GM12878 (cell line): Measurements from ENCODE around the gene BCAS4. TPM values are rescaled to one million over a fixed set of nuclear protein-coding genes. Genes with fewer than 3 reads are reported as not detected.

Experiments used
- ATAC-seq: fragments of 200-7000 bp; cut with Tn5 transposase; 3 replicates; pipeline ENCODE4 v1.9.1; 2020; ENCODE audit warnings: mild to moderate bottlenecking, moderate library complexity
- BruUV-seq: library from RNA; stranded (reverse); fragments of 400-500 nt; replicated peaks from 2 replicates; lab custom pipeline; 2021; lab: Mats Ljungman, UMichigan
- CTCF ChIA-PET: fragments of 300-600 bp; sonication (Branson Sonifier 250); formaldehyde crosslinking; extraction: SDS; loops from one replicate; lab custom pipeline; 2021; ENCODE audit warnings: inconsistent platforms; lab: Yijun Ruan, JAX
- POLR2A ChIA-PET: fragments of 350-600 bp; formaldehyde crosslinking; extraction: SDS; loops from one replicate; lab custom pipeline; 2021; ENCODE audit warnings: inconsistent platforms; lab: Charles Lee
- RAD21 ChIA-PET: fragments of 300-600 bp; sonication (Branson Sonifier 250); formaldehyde crosslinking; loops from one replicate; lab custom pipeline; 2023; ENCODE audit warnings: antibody characterized with exemption; ENCODE audit not compliant: unreplicated experiment; lab: Charles Lee
- SMC1A ChIA-PET: fragments of 300-600 bp; sonication (Branson Sonifier 250); formaldehyde crosslinking; loops from one replicate; lab custom pipeline; 2023; ENCODE audit not compliant: unreplicated experiment, uncharacterized antibody; lab: Charles Lee
- DNase-seq: peaks from one replicate; pipeline ENCODE4 v3.0.0-alpha.2; 2011; ENCODE audit warnings: low read depth, low spot score
- FAIRE-seq: peaks from 3 replicates; lab custom pipeline; 2011; peaks lifted over from hg19 to GRCh38; lab: Jason Lieb, UNC
- H2AFZ ChIP-seq: 2 replicates; pipeline ENCODE4 v1.6.0; 2011; ENCODE audit warnings: low read depth, low read length, control low read depth; ENCODE audit not compliant: control insufficient read depth
- H3K27ac ChIP-seq: 2 replicates; pipeline ENCODE4 v1.5.1; 2011; ENCODE audit warnings: control low read depth; ENCODE audit not compliant: control insufficient read depth, insufficient read depth
- H3K27me3 ChIP-seq, 2 experiments: replicated peaks in 1 of 2; 2 replicates each; pipeline versions ENCODE4 v1.6.0 to v1.6.1; 2011; ENCODE audit warnings: low read length in 1 of 2; ENCODE audit not compliant: control insufficient read depth in 2 of 2, insufficient read depth in 2 of 2
- H3K36me3 ChIP-seq, 2 experiments: 2 replicates each; pipeline ENCODE4 v1.5.1; 2011; ENCODE audit warnings: low read length in 1 of 2; ENCODE audit not compliant: control insufficient read depth in 2 of 2, insufficient read depth in 2 of 2
- H3K4me1 ChIP-seq: 2 replicates; pipeline ENCODE4 v1.6.1; 2011; ENCODE audit warnings: mild to moderate bottlenecking, low read length, moderate library complexity, mixed read lengths; ENCODE audit not compliant: control insufficient read depth, insufficient read depth
- H3K4me2 ChIP-seq: 2 replicates; pipeline ENCODE4 v1.6.0; 2011; ENCODE audit warnings: control low read depth; ENCODE audit not compliant: control insufficient read depth, insufficient read depth
- H3K4me3 ChIP-seq: fragments of 200-600 bp; sonication (generic); 2 replicates; pipeline ENCODE4 v1.5.1; 2016
- H3K79me2 ChIP-seq: 2 replicates; pipeline ENCODE4 v1.6.0; 2011; ENCODE audit warnings: low read length; ENCODE audit not compliant: control insufficient read depth, insufficient read depth
- H3K9ac ChIP-seq: 2 replicates; pipeline ENCODE4 v1.8.0; 2011; ENCODE audit warnings: low read length, control low read depth, mixed read lengths; ENCODE audit not compliant: control insufficient read depth, insufficient read depth
- H3K9me3 ChIP-seq: replicated peaks from 3 replicates; pipeline ENCODE4 v1.5.1; 2011; ENCODE audit warnings: mild to moderate bottlenecking, low read length; ENCODE audit not compliant: control insufficient read depth, insufficient read depth
- H4K20me1 ChIP-seq: 2 replicates; pipeline ENCODE4 v1.6.0; 2011; ENCODE audit not compliant: control insufficient read depth, insufficient read depth
- ATF7 ChIP-seq: fragments of 450-650 bp; IDR thresholded peaks from 2 replicates; pipeline ENCODE4 v1.6.1; 2016; ENCODE audit warnings: low read depth, mild to moderate bottlenecking
- BHLHE40 ChIP-seq, 2 experiments: fragments of 450-650 bp in 1 of 2; IDR thresholded peaks; 2 replicates each; pipeline ENCODE4 v1.6.1; 2011 to 2017; ENCODE audit warnings: low read depth in 2 of 2, borderline replicate concordance in 1 of 2, improper control_type of control experiment in 1 of 2, low read length in 1 of 2, mild to moderate bottlenecking in 1 of 2
- CHD1 ChIP-seq: IDR thresholded peaks from 2 replicates; pipeline ENCODE4 v1.6.1; 2012; ENCODE audit warnings: low read depth, low read length, improper control_type of control experiment
- CREB1 ChIP-seq: IDR thresholded peaks from 2 replicates; pipeline ENCODE4 v1.6.1; 2012; ENCODE audit warnings: low read depth, mild to moderate bottlenecking, inconsistent platforms
- ETV6 ChIP-seq, 2 experiments: fragments of 450-650 bp in 1 of 2; IDR thresholded peaks in 1 of 2; conservative IDR thresholded peaks in 1 of 2; 2 replicates each; pipeline ENCODE4 v1.6.1; 2014; ENCODE audit warnings: antibody characterized with exemption in 1 of 2, borderline replicate concordance in 1 of 2, low read depth in 1 of 2, mild to moderate bottlenecking in 1 of 2, moderate library complexity in 1 of 2
- HDAC6 ChIP-seq: fragments of 200-600 bp; sonication (generic); IDR thresholded peaks from one replicate; pipeline ENCODE4 v1.8.0; 2017; ENCODE audit warnings: antibody characterized with exemption; ENCODE audit not compliant: unreplicated experiment
- IRF4 ChIP-seq: IDR thresholded peaks from 2 replicates; pipeline ENCODE4 v1.6.1; 2011; ENCODE audit warnings: low read depth, low read length
- IRF5 ChIP-seq: fragments of 450-650 bp; IDR thresholded peaks from 2 replicates; pipeline ENCODE4 v1.6.1; 2017; ENCODE audit warnings: borderline replicate concordance
- KAT2A ChIP-seq: conservative IDR thresholded peaks from 2 replicates; pipeline ENCODE4 v1.6.1; 2011; ENCODE audit warnings: low read depth, low read length; ENCODE audit not compliant: control insufficient read depth
- MEF2B ChIP-seq: fragments of 450-650 bp; IDR thresholded peaks from 2 replicates; pipeline ENCODE4 v1.6.1; 2018; ENCODE audit warnings: mild to moderate bottlenecking, moderate library complexity; ENCODE audit not compliant: partially characterized antibody, poor library complexity, severe bottlenecking
- NFXL1 ChIP-seq: fragments of 450-650 bp; IDR thresholded peaks from 2 replicates; pipeline ENCODE4 v1.6.1; 2017; ENCODE audit warnings: antibody characterized with exemption, mild to moderate bottlenecking, borderline replicate concordance
- NRF1 ChIP-seq: conservative IDR thresholded peaks from 2 replicates; pipeline ENCODE4 v1.6.1; 2011; ENCODE audit warnings: mild to moderate bottlenecking, low read depth, low read length, improper control_type of control experiment
- PRDM15 ChIP-seq: fragments of 450-650 bp; formaldehyde crosslinking; IDR thresholded peaks from 2 replicates; pipeline ENCODE4 v1.4.0; 2020; ENCODE audit warnings: mild to moderate bottlenecking, moderate library complexity
- RB1 ChIP-seq: fragments of 450-650 bp; formaldehyde crosslinking; IDR thresholded peaks from 2 replicates; pipeline ENCODE4 v1.6.1; 2017; ENCODE audit warnings: mild to moderate bottlenecking, borderline replicate concordance
- STAT3 ChIP-seq: IDR thresholded peaks from 2 replicates; pipeline ENCODE4 v1.6.1; 2011; ENCODE audit warnings: low read depth, low read length, improper control_type of control experiment
- TARDBP ChIP-seq: IDR thresholded peaks from 2 replicates; pipeline ENCODE4 v1.6.1; 2016; ENCODE audit warnings: borderline replicate concordance
- TBL1XR1 ChIP-seq: IDR thresholded peaks from 2 replicates; pipeline ENCODE4 v1.6.1; 2012; ENCODE audit warnings: low read depth, low read length, improper control_type of control experiment
- YBX1 ChIP-seq: fragments of 450-650 bp; IDR thresholded peaks from 2 replicates; pipeline ENCODE4 v1.6.1; 2016; ENCODE audit warnings: antibody characterized with exemption
- YY1 ChIP-seq: IDR thresholded peaks from 2 replicates; pipeline ENCODE4 v1.6.1; 2011; ENCODE audit warnings: low read depth, mild to moderate bottlenecking, low read length
- ZZZ3 ChIP-seq: IDR thresholded peaks from 2 replicates; pipeline ENCODE4 v1.6.1; 2011; ENCODE audit warnings: low read depth; ENCODE audit not compliant: control insufficient read depth, insufficient read length
- WGBS: methylation state at CpG from one replicate; pipeline ENCODE4 v1.1.6; 2016; ENCODE audit warnings: low lambda C conversion rate; ENCODE audit not compliant: insufficient replicate concordance, insufficient coverage; ENCODE audit errors: missing lambda C conversion rate; 5-methylcytosine and 5-hydroxymethylcytosine counted together
- in situ Hi-C: fragments of 300-500 bp; cut with MboI; formaldehyde crosslinking; loops from 9 replicates; pipeline ENCODE4 v1.14.3; 2018; ENCODE audit warnings: mixed read lengths
- intact Hi-C: fragments of 100-400 bp; cut with micrococcal nuclease; formaldehyde crosslinking; loops from one replicate; pipeline ENCODE4 v1.14.2; 2022; ENCODE audit not compliant: unreplicated experiment
- polyA plus RNA-seq, 11 experiments: library from polyadenylated mRNA; depleted of rRNA in 4 of 11; unstranded in 6 of 11; stranded (reverse) in 5 of 11; fragments of >200 nt; fragmentation: Nextera tagmentation in 4 of 11; fragmentation: Illumina TruSeq in 1 of 11; extraction: Ambion mirVana in 4 of 11; extraction: Trizol in 1 of 11; gene quantifications; 1 replicate in 1 of 11; 2 replicates in 10 of 11; pipeline versions ENCODE4 v1.2.1 to v1.2.3, GENCODE V29; 2011 to 2016; ENCODE audit warnings: inconsistent platforms in 2 of 11, missing spikeins in 2 of 11, low read depth in 1 of 11
- total RNA-seq, 4 experiments: library from RNA; depleted of rRNA in 3 of 4; stranded (reverse); fragments of >200 nt in 3 of 4; fragmentation: Illumina TruSeq in 1 of 4; extraction: Trizol in 1 of 4; gene quantifications; 2 replicates each; pipeline versions ENCODE4 v1.2.1 to v1.2.3, GENCODE V29; 2013 to 2021

The BCAS4 gene
- total and polyA plus RNA-seq, 10 of the 15 experiments (the other 5 are each of a cell fraction or from before 2014, with no cell fraction given), result 14.8 to 214 (median 65.3) TPM

GRCh38 chr20:50798650-50799049, 3.8 kb downstream of the BCAS4 start:
- Histone ChIP-seq H3K4me3 (peak overlapping the region; percentile 63), H2AFZ (peak overlapping the region; percentile 16), H3K4me2 (peak overlapping the region; percentile 89), H3K27me3 (no peaks in the 10 kb centered on the region), H3K4me1 (peaks cover 27% of the 10 kb centered on the region), H3K9ac (peak overlapping the region; percentile 85), H3K36me3 (0 out of 4 replicates have a peak, but pooled peaks cover 1 to 2% of the 10 kb centered on the region in 2 experiments), H3K27ac (peak overlapping the region; percentile 95), H4K20me1 (no peaks in the 10 kb centered on the region), H3K79me2 (peaks cover 68% of the 10 kb centered on the region), H3K9me3 (no peaks in the 10 kb centered on the region)
- CTCF ChIA-PET, result interaction anchor here (1.0 to 13.7 kb wide), 6 partner anchors 8 to 130 kb away, joined by 3 to 336 read pairs (median 9); partner anchors contain the start of gene ADNP
- POLR2A ChIA-PET, result interaction anchor here (1.0 to 3.9 kb wide), 7 partner anchors 8 to 160 kb away, joined by 3 to 26 read pairs (median 5); partner anchors contain the start of genes ADNP and MOCS3
- intact Hi-C loops (no loop called here), in situ Hi-C loops (no loop called here)
- BruUV-seq, result TSS peak; percentile 68
- FAIRE-seq, result no peak
- SMC1A ChIA-PET, result interaction anchor here (1.0 to 8.7 kb wide), 11 partner anchors 8 to 133 kb away, joined by 3 to 119 read pairs (median 7); partner anchors contain the start of gene ADNP
- ATAC-seq, result peak; percentile 1
- DNase-seq, result no peak
- RAD21 ChIA-PET, result interaction anchor here (0.9 to 7.7 kb wide), 7 partner anchors 8 to 159 kb away, joined by 3 to 141 read pairs (median 10); partner anchors contain the start of genes ADNP, DPM1 and MOCS3
- 22% methylated on average over 7 of the region's 7 CpGs for WGBS
- TF ChIP-seq KAT2A (no peak), ATF7 (peak; percentile 41; the same call in 1 of the 2 replicates), STAT3 (no peak), NRF1 (no peak), HDAC6 (no peak), YY1 (peak; percentile 37; the same call in 1 of the 2 replicates), NFXL1 (peak; percentile 39; the same call in 1 of the 2 replicates), IRF4 (no peak), MEF2B (peak; percentile 33), CREB1 (peak; percentile 67), CHD1 (no peak), IRF5 (no peak), TBL1XR1 (no peak), YBX1 (no peak), RB1 (peak; percentile 51; the same call in 1 of the 2 replicates), ETV6 (conservative IDR thresholded peaks at IDR 0.05 in 1 of 2, IDR thresholded peaks at IDR 0.05 in 1 of 2; ENCODE audit: borderline replicate concordance in 1 of 2, low read depth in 1 of 2) (peak in 1 of 2 experiments; percentile 97; a peak in 2 of 4 replicates), TARDBP (no peak), BHLHE40 (IDR thresholded peaks at IDR 0.05; ENCODE audit: borderline replicate concordance in 1 of 2, low read depth in 2 of 2, low read length in 1 of 2) (no peak), PRDM15 (CRISPR knock-in tag) (no peak), ZZZ3 (no peak)
